ENCODE results near the gene SLC38A1.

Gene SLC38A1

DNA sequence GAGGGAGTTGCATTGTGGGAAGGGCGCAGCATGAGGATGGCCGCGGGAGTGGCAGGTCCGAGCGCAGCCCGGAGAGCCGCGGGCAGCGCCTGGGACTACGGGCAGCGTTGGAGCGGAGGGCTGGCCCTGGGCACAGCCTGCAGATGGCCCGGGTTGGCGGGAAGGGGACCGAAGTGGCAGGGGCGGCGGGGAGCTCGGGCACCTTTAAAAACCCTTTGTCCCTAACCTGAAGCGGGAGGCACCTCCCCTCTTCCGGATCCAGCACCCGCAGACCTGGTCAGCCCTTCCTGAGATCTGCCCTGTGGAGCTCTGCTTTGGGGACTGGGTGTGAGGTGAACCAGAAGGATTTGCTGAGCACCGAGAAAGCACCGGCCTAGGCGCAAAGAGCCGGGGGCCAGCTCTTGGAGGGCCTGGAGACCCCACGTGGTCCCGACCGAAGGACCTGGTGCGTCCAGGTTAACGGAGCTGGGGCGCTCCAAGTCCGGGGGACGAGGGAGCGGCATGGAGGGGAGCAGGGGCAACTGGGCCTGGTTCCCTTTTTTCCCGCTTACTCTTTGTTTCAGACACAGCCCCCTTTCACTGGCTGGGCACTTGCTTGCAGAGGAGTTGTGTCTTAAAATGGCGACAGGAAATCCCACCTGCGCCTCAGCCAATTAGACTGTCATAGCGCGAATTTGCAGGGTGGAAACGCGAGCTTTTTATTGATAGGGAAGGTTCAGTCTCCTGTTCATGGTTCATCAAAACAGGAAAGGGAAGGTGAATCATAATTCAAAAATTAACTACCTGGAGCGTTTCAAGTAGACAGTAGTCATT lies 792 bp upstream of the SLC38A1 start:
- peak overlapping the region; percentile 78 for H3K4me3 ChIP-seq
- H3K27ac ChIP-seq: peak overlapping the region; percentile 56 to 78
- no peak for TF ChIP-seq CTCF (IDR thresholded peaks at IDR 0.05)
- no peak for DNase-seq (ENCODE audit: low spot score)

- peak overlapping the region; percentile 78 for H3K4me3 ChIP-seq
- peak overlapping the region; percentile 56 to 78 for H3K27ac ChIP-seq
- no peak for TF ChIP-seq CTCF (IDR thresholded peaks at IDR 0.05)
- DNase-seq (ENCODE audit: low spot score): no peak
These were observed 839 bp downstream of the SLC38A1 start for GRCh38 chr12:46267825-46268582.

DNA sequence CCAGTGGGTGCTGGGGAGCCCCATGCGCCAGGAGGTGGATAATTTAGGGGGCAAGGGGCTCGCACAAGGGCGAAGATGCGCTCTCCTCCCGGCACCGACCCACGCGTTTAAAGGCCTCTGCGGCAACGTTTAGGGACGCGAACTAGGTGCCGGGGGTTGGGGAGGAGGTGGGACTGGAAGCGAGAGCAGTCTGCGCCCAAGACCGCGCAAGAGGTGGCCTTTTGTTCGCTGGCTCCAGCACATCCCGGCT lies 1.3 kb downstream of the SLC38A1 start:
- H3K4me3 ChIP-seq: peak overlapping the region; percentile 78

GRCh38 chr12:46266869-46267574 lies 1.8 kb downstream of the SLC38A1 start:
- Histone ChIP-seq H3K4me3 (peak overlapping the region; percentile 78), H3K27ac (peak overlapping the region; percentile 56 to 78)
- TF ChIP-seq CTCF (IDR thresholded peaks at IDR 0.05): no peak
- DNase-seq (ENCODE audit: low spot score): peak; percentile 79

More for the DNA sequence above, 1.3 kb downstream of the SLC38A1 start:
- H3K27ac ChIP-seq: peak overlapping the region; percentile 56 to 78
- no peak for DNase-seq (ENCODE audit: low spot score)
- no peak for TF ChIP-seq CTCF (IDR thresholded peaks at IDR 0.05)

DNA sequence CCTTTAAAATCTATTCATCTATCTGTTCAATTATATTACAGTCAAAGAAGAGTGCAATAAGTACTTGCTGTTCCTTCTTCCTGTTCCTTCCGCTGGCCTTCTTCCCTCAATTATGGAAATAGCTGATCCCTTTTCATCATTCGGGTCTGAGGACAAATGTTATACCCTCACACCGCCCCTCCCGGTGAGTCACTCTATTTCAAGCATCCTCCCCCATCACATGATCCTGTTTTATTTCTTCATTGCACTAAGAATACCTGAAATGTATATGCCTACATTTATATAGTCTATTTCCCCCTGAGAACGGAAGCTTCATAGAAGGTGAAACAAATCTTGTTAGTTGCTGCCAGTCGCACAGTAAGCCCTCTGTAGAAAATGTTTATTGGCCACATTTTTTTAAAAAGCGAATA lies 2.5 kb downstream of the SLC38A1 start:
- no peak for TF ChIP-seq CTCF (IDR thresholded peaks at IDR 0.05)
- peak overlapping the region in 1 of 2 donors; percentile 78 for H3K27ac ChIP-seq
- DNase-seq (ENCODE audit: low spot score): no peak
- H3K4me3 ChIP-seq: peak overlapping the region; percentile 78

- TF ChIP-seq CTCF (IDR thresholded peaks at IDR 0.05): no peak
- Histone ChIP-seq H3K27ac (no peak overlapping the region), H3K4me3 (no peak overlapping the region)
- no peak for DNase-seq (ENCODE audit: low spot score)
These were observed 3.1 kb downstream of the SLC38A1 start for GRCh38 chr12:46265734-46266133.

Measured in coronary artery (tissue), 2 donors.